ENCODE results near the gene GPR180.
"Not testable (repeated sequence)": the region's sequence is repeated elsewhere in the genome, so short reads cannot be mapped to it uniquely, and the experiment has no call there.

The GPR180 gene

GRCh38 chr13:94595950-94596574 lies 5.6 kb upstream of the GPR180 start, which contains the start of gene TGDS:
TSS of gene TGDS (minus strand) at chr13:94596152. CDS start at chr13:94596136, 16 bp downstream.
- H3K4me3 ChIP-seq (ENCODE audit: low read depth, low read length), result peak within 1 kb of the TSS; percentile 99

GRCh38 chr13:94596575-94596971 lies 5.1 kb upstream of the GPR180 start:
- peak overlapping the region; percentile 99 for H3K4me3 ChIP-seq (ENCODE audit: low read depth, low read length)

- no peak overlapping the region for H3K4me3 ChIP-seq (ENCODE audit: low read depth, low read length)
Observed at GRCh38 chr13:94598281-94598680, 3.4 kb upstream of the GPR180 start.

GRCh38 chr13:94599877-94600276 lies 1.8 kb upstream of the GPR180 start:
- H3K4me3 ChIP-seq (ENCODE audit: low read depth, low read length), result no peak overlapping the region

- H3K4me3 ChIP-seq (ENCODE audit: low read depth, low read length), result peak overlapping the region; percentile 77
Observed at GRCh38 chr13:94602467-94602866, 810 bp downstream of the GPR180 start.

- H3K4me3 ChIP-seq (ENCODE audit: low read depth, low read length), result no peak overlapping the region
Observed at GRCh38 chr13:94607056-94607455, 5.4 kb downstream of the GPR180 start.

GRCh38 chr13:94607939-94608338 lies 6.3 kb downstream of the GPR180 start:
- no peak overlapping the region for H3K4me3 ChIP-seq (ENCODE audit: low read depth, low read length)

GRCh38 chr13:94608586-94608985 lies 6.9 kb downstream of the GPR180 start:
- H3K4me3 ChIP-seq (ENCODE audit: low read depth, low read length), result no peak overlapping the region

GRCh38 chr13:94609196-94609595 lies 7.5 kb downstream of the GPR180 start:
- H3K4me3 ChIP-seq (ENCODE audit: low read depth, low read length), result no peak overlapping the region

GRCh38 chr13:94610475-94610874 lies 8.8 kb downstream of the GPR180 start:
- H3K4me3 ChIP-seq (ENCODE audit: low read depth, low read length), result no peak overlapping the region

GRCh38 chr13:94612050-94612449 lies 10.4 kb downstream of the GPR180 start:
- H3K4me3 ChIP-seq (ENCODE audit: low read depth, low read length), result no peak overlapping the region

GRCh38 chr13:94613051-94613450 lies 11.4 kb downstream of the GPR180 start:
- H3K4me3 ChIP-seq (ENCODE audit: low read depth, low read length), result no peak overlapping the region

GRCh38 chr13:94617389-94618000 lies 15.8 kb downstream of the GPR180 start:
- H3K4me3 ChIP-seq (ENCODE audit: low read depth, low read length), result no peak overlapping the region

- H3K4me3 ChIP-seq (ENCODE audit: low read depth, low read length), result no peak overlapping the region
Observed at GRCh38 chr13:94620286-94620896, 18.7 kb downstream of the GPR180 start.

GRCh38 chr13:94622344-94622743 lies 20.7 kb downstream of the GPR180 start:
- H3K4me3 ChIP-seq (ENCODE audit: low read depth, low read length), result no peak overlapping the region

GRCh38 chr13:94623316-94623715 lies 21.7 kb downstream of the GPR180 start:
- no peak overlapping the region for H3K4me3 ChIP-seq (ENCODE audit: low read depth, low read length)

- H3K4me3 ChIP-seq (ENCODE audit: low read depth, low read length), result no peak overlapping the region
Observed at GRCh38 chr13:94630858-94631257, 29.2 kb downstream of the GPR180 start.

GRCh38 chr13:94632226-94632980 lies 30.7 kb downstream of the GPR180 start:
- no peak overlapping the region for H3K4me3 ChIP-seq (ENCODE audit: low read depth, low read length)

GRCh38 chr13:94636096-94636495 lies 34.4 kb downstream of the GPR180 start:
- H3K4me3 ChIP-seq (ENCODE audit: low read depth, low read length), result not testable (repeated sequence)

- H3K4me3 ChIP-seq (ENCODE audit: low read depth, low read length), result no peak overlapping the region
Observed at GRCh38 chr13:94636942-94637578, 35.4 kb downstream of the GPR180 start.

- H3K4me3 ChIP-seq (ENCODE audit: low read depth, low read length), result not testable (repeated sequence)
Observed at GRCh38 chr13:94637677-94638076, 36.0 kb downstream of the GPR180 start.
